Loucy (cell line): ENCODE results near the gene ITIH1.

Experiments used
- CTCF ChIP-seq: fragments of 200-600 bp; sonication (generic); conservative IDR thresholded peaks from 2 replicates; pipeline ENCODE4 v1.5.1; 2014; ENCODE audit warnings: mild to moderate bottlenecking, antibody characterized with exemption, low read length
- EZH2phosphoT487 ChIP-seq: fragments of 200-600 bp; IDR thresholded peaks from 2 replicates; pipeline ENCODE4 v1.6.1; 2018; ENCODE audit warnings: antibody characterized with exemption, mild to moderate bottlenecking, moderate library complexity, borderline replicate concordance

- TF ChIP-seq CTCF (no peak), EZH2phosphoT487 (no peak)
Observed at GRCh38 chr3:52739730-52740129, 37.7 kb upstream of the ITIH1 start.
